GM21825 (cell line): ENCODE data around the gene RPS25.
A peak's percentile ranks its signal among the peaks of the same experiment; 100 is the strongest.
"Not testable (repeated sequence)": the region's sequence is repeated elsewhere in the genome, so short reads cannot be mapped to it uniquely, and the experiment has no call there.

ENCODE experiments used
- ATAC-seq: cut with Tn5 transposase; IDR thresholded peaks from one replicate; pipeline ENCODE4 v1.9.1; 2021; ENCODE audit warnings: mild to moderate bottlenecking, moderate library complexity; ENCODE audit not compliant: unreplicated experiment

Gene RPS25

GRCh38 chr11:119041821-119042514 is 23.8 kb upstream of the RPS25 start:
- no peak for ATAC-seq

GRCh38 chr11:119039471-119039870 is 21.3 kb upstream of the RPS25 start:
- not testable (repeated sequence) for ATAC-seq

GRCh38 chr11:119038884-119039283 is 20.7 kb upstream of the RPS25 start:
- ATAC-seq, result no peak

- ATAC-seq, result no peak
Measured at GRCh38 chr11:119034813-119035212, 16.7 kb upstream of the RPS25 start.

- ATAC-seq, result not testable (repeated sequence)
Measured at GRCh38 chr11:119033421-119033820, 15.3 kb upstream of the RPS25 start.

GRCh38 chr11:119031912-119032280 is 13.8 kb upstream of the RPS25 start:
- no peak for ATAC-seq

- peak; percentile 90 for ATAC-seq
Measured at GRCh38 chr11:119030329-119031047, 12.3 kb upstream of the RPS25 start, which contains the start of gene SLC37A4. SLC37A4 (minus strand) TSS chr11:119030877.

- no peak for ATAC-seq
Measured at GRCh38 chr11:119030029-119030328, 11.8 kb upstream of the RPS25 start.

GRCh38 chr11:119029340-119030028 is 11.3 kb upstream of the RPS25 start:
- no peak for ATAC-seq

- ATAC-seq, result no peak
Measured at GRCh38 chr11:119029069-119029339, 10.9 kb upstream of the RPS25 start.

GRCh38 chr11:119028346-119029068 is 10.4 kb upstream of the RPS25 start:
- ATAC-seq, result no peak

GRCh38 chr11:119027561-119028345 is 9.6 kb upstream of the RPS25 start:
- no peak for ATAC-seq

GRCh38 chr11:119026970-119027369 is 8.8 kb upstream of the RPS25 start:
- no peak for ATAC-seq

GRCh38 chr11:119025978-119026766 is 8.0 kb upstream of the RPS25 start:
- no peak for ATAC-seq

GRCh38 chr11:119025541-119025940 is 7.4 kb upstream of the RPS25 start:
- no peak for ATAC-seq

- ATAC-seq, result no peak
Measured at GRCh38 chr11:119025099-119025473, 6.9 kb upstream of the RPS25 start.

- no peak for ATAC-seq
Measured at GRCh38 chr11:119024430-119025098, 6.4 kb upstream of the RPS25 start.

- no peak for ATAC-seq
Measured at GRCh38 chr11:119023741-119024140, 5.6 kb upstream of the RPS25 start.

GRCh38 chr11:119021631-119022030 is 3.5 kb upstream of the RPS25 start:
- no peak for ATAC-seq

GRCh38 chr11:119019996-119020395 is 1.9 kb upstream of the RPS25 start:
- ATAC-seq, result no peak
